PFSK-1 (cell line): ENCODE measurements around the gene SERPINE2.

Experiments
- FOXP2 ChIP-seq: optimal IDR thresholded peaks from 2 replicates; pipeline ENCODE3; 2011; ENCODE audit warnings: borderline replicate concordance, control low read depth, inconsistent platforms; ENCODE audit not compliant: insufficient read depth; ENCODE audit errors: extremely low read length, extremely low read depth
- POLR2AphosphoS5 ChIP-seq: IDR thresholded peaks from 2 replicates; pipeline ENCODE4 v1.6.1; 2012; ENCODE audit warnings: low read depth, mild to moderate bottlenecking, control low read depth, low read length, moderate library complexity
- REST ChIP-seq, 2 experiments: IDR thresholded peaks; 2 replicates each; pipeline versions ENCODE4 v1.6.1 to v1.8.0; 2011 to 2012; ENCODE audit warnings: low read depth in 2 of 2, low read length in 2 of 2, control low read depth in 1 of 2, inconsistent platforms in 1 of 2, mild to moderate bottlenecking in 1 of 2, moderate library complexity in 1 of 2; ENCODE audit not compliant: insufficient read depth in 1 of 2
- SIN3A ChIP-seq: IDR thresholded peaks from 2 replicates; pipeline ENCODE4 v1.6.1; 2012; ENCODE audit warnings: mild to moderate bottlenecking, low read length, moderate library complexity, borderline replicate concordance; ENCODE audit not compliant: insufficient read depth
- TAF1 ChIP-seq: IDR thresholded peaks from 2 replicates; pipeline ENCODE4 v1.6.1; 2012; ENCODE audit warnings: low read length, control low read depth, borderline replicate concordance; ENCODE audit not compliant: insufficient read depth

Gene SERPINE2

DNA sequence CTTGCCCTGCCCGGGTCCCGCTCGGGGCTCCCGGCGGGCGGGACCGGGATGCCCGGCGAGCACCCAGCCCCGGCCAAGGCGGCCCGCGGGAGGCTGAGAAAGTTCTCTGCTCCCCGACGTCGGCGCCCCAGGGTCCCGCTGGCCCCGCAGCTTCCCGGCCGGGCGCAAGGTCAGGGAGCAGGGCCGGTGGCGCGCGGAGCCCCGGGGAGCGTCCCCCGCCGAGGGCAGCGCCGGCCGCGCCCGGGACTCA, 331 bp downstream of the SERPINE2 start:
- no peak for TF ChIP-seq FOXP2
- no peak for TF ChIP-seq POLR2AphosphoS5
- no peak for TF ChIP-seq SIN3A
- TF ChIP-seq REST (IDR thresholded peaks at IDR 0.05; ENCODE audit: insufficient read depth in 1 of 2, low read depth in 2 of 2, low read length in 2 of 2) = no peak
- TF ChIP-seq TAF1 = no peak

GRCh38 chr2:224038049-224038829, 847 bp downstream of the SERPINE2 start:
- TF ChIP-seq SIN3A = no peak
- TF ChIP-seq FOXP2 = no peak

DNA sequence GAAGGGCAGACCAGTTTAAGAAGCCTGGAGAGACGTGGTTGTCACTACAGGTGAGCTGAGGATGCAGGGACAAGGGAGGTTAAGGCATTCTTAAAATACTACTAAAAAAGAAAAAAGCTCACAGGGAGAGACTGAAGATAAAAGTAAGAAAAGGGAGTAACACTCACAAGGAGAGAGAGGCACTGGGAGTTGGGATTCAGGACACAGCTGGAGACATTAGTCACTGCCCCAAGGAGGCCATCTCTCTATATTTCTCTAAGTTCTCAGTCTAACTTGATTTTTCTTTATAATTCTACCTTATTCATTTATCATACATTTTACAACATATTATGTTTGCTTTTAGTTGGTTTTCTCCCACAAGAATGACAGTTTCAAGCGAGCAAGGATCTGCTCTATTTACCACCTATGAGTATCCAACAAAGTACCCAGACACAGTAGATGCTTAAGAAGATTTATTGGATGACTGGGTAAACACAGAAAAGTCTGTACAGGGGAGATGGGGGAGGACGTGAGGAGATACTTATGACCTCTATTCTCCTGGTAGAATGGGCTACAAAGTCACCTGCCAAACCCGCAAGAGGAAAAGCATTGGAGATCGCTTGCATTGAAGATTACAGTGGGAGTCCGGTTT, 2.2 kb downstream of the SERPINE2 start:
- no peak for TF ChIP-seq FOXP2
- no peak for TF ChIP-seq SIN3A
- TF ChIP-seq REST (IDR thresholded peaks at IDR 0.05; ENCODE audit: insufficient read depth in 1 of 2, low read depth in 2 of 2, low read length in 2 of 2) = no peak
- TF ChIP-seq TAF1 = no peak

DNA sequence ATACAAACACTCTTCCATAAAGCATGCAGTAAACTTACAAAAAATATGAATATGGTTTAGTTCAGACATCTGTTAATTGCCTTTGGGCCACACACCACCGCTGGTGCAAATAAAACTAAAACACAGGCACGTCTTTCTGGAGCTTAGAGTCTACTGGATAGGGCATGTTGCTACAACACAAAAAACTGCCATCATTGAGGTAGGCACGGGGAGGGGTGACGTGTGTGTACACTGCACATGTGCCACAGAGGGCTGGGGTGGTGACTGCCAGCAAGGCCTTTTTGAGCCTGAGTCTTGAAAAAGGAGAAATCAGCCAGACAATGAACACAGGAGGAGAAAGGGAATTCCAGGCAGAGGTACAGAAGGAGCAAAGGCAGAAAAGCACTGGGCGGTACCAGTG, 5.1 kb downstream of the SERPINE2 start:
- TF ChIP-seq REST (IDR thresholded peaks at IDR 0.05; ENCODE audit: insufficient read depth in 1 of 2, low read depth in 2 of 2, low read length in 2 of 2) (no peak), TAF1 (no peak), POLR2AphosphoS5 (no peak), SIN3A (no peak), FOXP2 (no peak)

DNA sequence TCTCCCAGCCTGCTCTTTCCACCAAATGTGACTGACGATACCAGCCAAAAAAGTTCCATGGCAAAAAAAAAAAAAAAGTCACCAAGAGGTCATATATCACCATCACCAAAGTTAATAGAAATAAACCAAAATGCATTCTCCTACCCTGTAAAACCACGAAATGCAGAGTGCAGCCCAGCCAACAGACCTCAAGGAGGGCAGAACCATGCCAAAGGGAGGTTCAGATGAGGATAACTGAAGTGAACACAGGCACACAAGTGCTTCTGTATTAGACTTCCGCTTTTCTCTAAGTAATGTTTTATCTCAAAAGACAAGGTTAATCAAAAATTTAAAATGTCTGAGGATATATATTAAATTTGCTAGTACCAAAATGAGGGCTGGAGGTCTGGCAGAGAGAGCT, 5.5 kb downstream of the SERPINE2 start:
- TF ChIP-seq FOXP2 (no peak), POLR2AphosphoS5 (no peak)

DNA sequence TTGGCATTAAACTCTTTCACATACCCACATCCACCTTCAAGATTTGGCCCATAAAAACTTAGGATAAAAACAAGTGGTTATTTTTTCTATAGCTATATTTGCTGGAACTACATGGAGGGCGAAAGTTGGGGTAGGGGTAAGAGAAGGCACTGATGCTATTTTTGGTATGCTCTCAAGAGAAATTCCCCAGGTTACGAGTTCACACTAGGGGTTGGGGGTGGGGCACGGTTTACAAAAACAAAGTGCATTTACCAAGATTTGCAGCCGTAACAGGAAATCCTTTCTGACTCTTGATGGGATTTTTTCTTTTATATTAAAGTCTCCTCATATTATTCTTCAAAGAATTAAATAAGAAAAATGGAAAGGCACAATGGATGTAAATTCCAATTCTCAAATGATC, 6.8 kb downstream of the SERPINE2 start:
- TF ChIP-seq POLR2AphosphoS5 = no peak

GRCh38 chr2:224031358-224031970, 7.6 kb downstream of the SERPINE2 start:
- no peak for TF ChIP-seq POLR2AphosphoS5
- TF ChIP-seq REST (IDR thresholded peaks at IDR 0.05; ENCODE audit: insufficient read depth in 1 of 2, low read depth in 2 of 2, low read length in 2 of 2) = no peak
- no peak for TF ChIP-seq FOXP2
- TF ChIP-seq SIN3A = no peak
- TF ChIP-seq TAF1 = no peak
